ENCODE measurements around the gene GALNT9.
"Not testable (repeated sequence)": the region's sequence is repeated elsewhere in the genome, so short reads cannot be mapped to it uniquely, and the experiment has no call there.

Gene GALNT9

GRCh38 chr12:132329036-132329719 is at the start of gene GALNT9:
TSS of gene GALNT9 (minus strand) at chr12:132329589. CDS start at chr12:132329203, 386 bp downstream.
- in situ Hi-C loops (cut with MboI; ENCODE audit: low sequenced_read_pairs): no loop called here

GRCh38 chr12:132379057-132379456 is 49.7 kb upstream of the GALNT9 start:
- in situ Hi-C loops (cut with MboI; ENCODE audit: low sequenced_read_pairs): not testable (repeated sequence)

- in situ Hi-C loops (cut with MboI; ENCODE audit: low sequenced_read_pairs): no loop called here
Measured at GRCh38 chr12:132377147-132377546, 47.8 kb upstream of the GALNT9 start.

- in situ Hi-C loops (cut with MboI; ENCODE audit: low sequenced_read_pairs): no loop called here
Measured at GRCh38 chr12:132376464-132376830, 47.1 kb upstream of the GALNT9 start.

- in situ Hi-C loops (cut with MboI; ENCODE audit: low sequenced_read_pairs): no loop called here
Measured at GRCh38 chr12:132375747-132376463, 46.5 kb upstream of the GALNT9 start.

- in situ Hi-C loops (cut with MboI; ENCODE audit: low sequenced_read_pairs): no loop called here
Measured at GRCh38 chr12:132374612-132375445, 45.4 kb upstream of the GALNT9 start.

GRCh38 chr12:132373901-132374611 is 44.7 kb upstream of the GALNT9 start:
- in situ Hi-C loops (cut with MboI; ENCODE audit: low sequenced_read_pairs): no loop called here

- in situ Hi-C loops (cut with MboI; ENCODE audit: low sequenced_read_pairs): no loop called here
Measured at GRCh38 chr12:132367852-132368251, 38.5 kb upstream of the GALNT9 start.

GRCh38 chr12:132367071-132367851 is 37.9 kb upstream of the GALNT9 start:
- in situ Hi-C loops (cut with MboI; ENCODE audit: low sequenced_read_pairs): no loop called here

GRCh38 chr12:132366341-132366861 is 37.0 kb upstream of the GALNT9 start:
- in situ Hi-C loops (cut with MboI; ENCODE audit: low sequenced_read_pairs): no loop called here

- in situ Hi-C loops (cut with MboI; ENCODE audit: low sequenced_read_pairs): no loop called here
Measured at GRCh38 chr12:132365226-132365625, 35.8 kb upstream of the GALNT9 start.

- in situ Hi-C loops (cut with MboI; ENCODE audit: low sequenced_read_pairs): no loop called here
Measured at GRCh38 chr12:132364348-132364902, 35.0 kb upstream of the GALNT9 start.

GRCh38 chr12:132363661-132364347 is 34.4 kb upstream of the GALNT9 start:
- in situ Hi-C loops (cut with MboI; ENCODE audit: low sequenced_read_pairs): no loop called here

- in situ Hi-C loops (cut with MboI; ENCODE audit: low sequenced_read_pairs): no loop called here
Measured at GRCh38 chr12:132362996-132363660, 33.7 kb upstream of the GALNT9 start.

- in situ Hi-C loops (cut with MboI; ENCODE audit: low sequenced_read_pairs): no loop called here
Measured at GRCh38 chr12:132360906-132361777, 31.8 kb upstream of the GALNT9 start.

- in situ Hi-C loops (cut with MboI; ENCODE audit: low sequenced_read_pairs): no loop called here
Measured at GRCh38 chr12:132360410-132360809, 31.0 kb upstream of the GALNT9 start.

- in situ Hi-C loops (cut with MboI; ENCODE audit: low sequenced_read_pairs): no loop called here
Measured at GRCh38 chr12:132359971-132360370, 30.6 kb upstream of the GALNT9 start.

- in situ Hi-C loops (cut with MboI; ENCODE audit: low sequenced_read_pairs): no loop called here
Measured at GRCh38 chr12:132359551-132359950, 30.2 kb upstream of the GALNT9 start.

Measured in HL-60/S4 treated with retinoic acid at 250 ng/mL for 4 days and 3 days (cell line).